ENCODE data around the gene LMBRD2. TPM values are rescaled to one million over a fixed set of nuclear protein-coding genes. Genes with fewer than 3 reads are reported as not detected.

LMBRD2 gene
- polyA plus RNA-seq, 1 of the 3 experiments (the other 2 are of a cell fraction) = 1.6 TPM

DNA sequence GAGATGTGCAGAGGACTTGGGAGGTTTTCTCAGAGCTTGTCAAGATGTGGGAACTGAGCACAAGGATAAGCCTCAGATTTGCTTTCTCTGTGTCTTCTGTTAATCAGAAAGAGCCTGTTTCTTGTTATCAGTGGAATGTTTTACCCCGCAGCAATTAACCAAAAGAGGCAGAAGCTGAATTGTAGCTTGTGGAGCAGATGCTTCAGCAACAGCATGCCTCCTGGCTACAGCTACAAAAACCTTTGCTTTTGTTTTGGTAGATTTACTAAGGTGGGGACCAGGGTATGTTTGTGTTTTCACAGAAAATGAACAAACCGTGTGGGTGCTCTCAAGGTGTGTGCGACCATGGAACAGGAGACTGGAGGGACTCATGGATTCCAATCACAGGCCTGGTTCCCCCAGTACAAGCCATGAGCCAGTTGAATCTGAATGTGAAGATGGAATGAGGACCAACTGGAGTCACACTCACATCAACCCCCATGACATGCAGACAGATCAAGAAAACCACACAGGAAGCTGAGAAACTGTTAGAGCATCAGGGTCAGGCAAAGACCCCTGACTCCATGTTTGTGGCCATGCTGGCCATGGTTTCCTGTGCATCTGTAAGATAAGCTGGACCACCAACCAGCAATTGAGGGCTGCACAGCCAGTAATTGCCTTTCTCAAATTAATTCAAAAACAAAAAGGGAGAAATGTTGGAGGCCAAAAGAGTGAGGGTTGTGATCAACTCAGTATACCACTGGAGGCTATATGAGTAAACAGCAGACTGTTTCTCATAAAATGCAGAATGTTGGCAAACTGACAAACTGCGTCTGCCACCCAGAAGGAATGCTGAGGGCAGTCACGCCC, 91.9 kb downstream of the LMBRD2 start:
- H2AFZ ChIP-seq (ENCODE audit: low read depth) = no peak overlapping the region
- 29% methylated on average over 5 of the region's 5 CpGs for WGBS (ENCODE audit: low lambda C conversion rate)
- no peaks in the 10 kb centered on the region; the same call in 1 of the 2 replicates for H3K27me3 ChIP-seq (ENCODE audit: insufficient read depth)
- ChIA-PET CTCF (interaction anchor here (1.0 to 1.2 kb wide), 3 partner anchors 19 to 236 kb away, joined by 3 to 4 read pairs (median 3); no protein-coding TSS in a partner anchor), POLR2A (no interaction called here)
- H4K20me1 ChIP-seq (ENCODE audit: insufficient read depth) = no peaks in the 10 kb centered on the region
- H3K4me3 ChIP-seq (ENCODE audit: low read depth in 2 of 2, low read length in 1 of 2) = no peak overlapping the region
- H3K4me2 ChIP-seq = no peak overlapping the region
- no peaks in the 10 kb centered on the region for H3K36me3 ChIP-seq (replicated peaks in 1 of 2; ENCODE audit: control insufficient read depth in 1 of 2, insufficient read depth in 2 of 2, low read length in 1 of 2)
- peaks cover 0 to 9% of the 10 kb centered on the region in 2 experiments; a peak in 2 of 4 replicates for H3K4me1 ChIP-seq (ENCODE audit: control insufficient read depth in 1 of 2, insufficient read depth in 2 of 2, low read depth in 1 of 2, low read length in 1 of 2)
- DNase-seq = no peak
- no peak overlapping the region; a peak in 1 of 4 replicates for H3K27ac ChIP-seq (ENCODE audit: low read depth in 2 of 2, low read length in 1 of 2)
- H3F3A ChIP-seq (replicated peaks; ENCODE audit: insufficient read depth) = no peaks in the 10 kb centered on the region
- H3K9ac ChIP-seq = no peak overlapping the region
- no peaks in the 10 kb centered on the region for H3K9me2 ChIP-seq
- H3K9me3 ChIP-seq = no peaks in the 10 kb centered on the region
- H3K79me2 ChIP-seq (ENCODE audit: insufficient read depth) = no peaks in the 10 kb centered on the region
- TF ChIP-seq FOSL2 (IDR thresholded peaks at IDR 0.05; ENCODE audit: borderline replicate concordance, low read depth) (no peak), FOXJ3 (CRISPR knock-in tag; IDR thresholded peaks at IDR 0.05) (no peak), MEF2A (IDR thresholded peaks at IDR 0.05; ENCODE audit: borderline replicate concordance, low read depth) (no peak), GABPA (IDR thresholded peaks at IDR 0.05; ENCODE audit: low read depth) (no peak), SMC3 (IDR thresholded peaks at IDR 0.05; ENCODE audit: low read depth, low read length) (no peak), CHD2 (IDR thresholded peaks at IDR 0.05; ENCODE audit: low read length, partially characterized antibody) (no peak), JUND (IDR thresholded peaks at IDR 0.05) (no peak), TCF12 (IDR thresholded peaks at IDR 0.05) (no peak), TEAD4 (IDR thresholded peaks at IDR 0.05; ENCODE audit: borderline replicate concordance, insufficient read depth) (no peak), POLR2AphosphoS5 (IDR thresholded peaks at IDR 0.05; ENCODE audit: low read depth, low read length) (no peak), YY1 (IDR thresholded peaks at IDR 0.05; ENCODE audit: low read depth) (no peak), RAD21 (IDR thresholded peaks at IDR 0.05; ENCODE audit: low read length) (no peak)
- TF ChIP-seq, protein P1, sequence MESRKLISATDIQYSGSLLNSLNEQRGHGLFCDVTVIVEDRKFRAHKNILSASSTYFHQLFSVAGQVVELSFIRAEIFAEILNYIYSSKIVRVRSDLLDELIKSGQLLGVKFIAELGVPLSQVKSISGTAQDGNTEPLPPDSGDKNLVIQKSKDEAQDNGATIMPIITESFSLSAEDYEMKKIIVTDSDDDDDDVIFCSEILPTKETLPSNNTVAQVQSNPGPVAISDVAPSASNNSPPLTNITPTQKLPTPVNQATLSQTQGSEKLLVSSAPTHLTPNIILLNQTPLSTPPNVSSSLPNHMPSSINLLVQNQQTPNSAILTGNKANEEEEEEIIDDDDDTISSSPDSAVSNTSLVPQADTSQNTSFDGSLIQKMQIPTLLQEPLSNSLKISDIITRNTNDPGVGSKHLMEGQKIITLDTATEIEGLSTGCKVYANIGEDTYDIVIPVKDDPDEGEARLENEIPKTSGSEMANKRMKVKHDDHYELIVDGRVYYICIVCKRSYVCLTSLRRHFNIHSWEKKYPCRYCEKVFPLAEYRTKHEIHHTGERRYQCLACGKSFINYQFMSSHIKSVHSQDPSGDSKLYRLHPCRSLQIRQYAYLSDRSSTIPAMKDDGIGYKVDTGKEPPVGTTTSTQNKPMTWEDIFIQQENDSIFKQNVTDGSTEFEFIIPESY (IDR thresholded peaks at IDR 0.05; ENCODE audit: borderline replicate concordance, low read depth) = no peak

DNA sequence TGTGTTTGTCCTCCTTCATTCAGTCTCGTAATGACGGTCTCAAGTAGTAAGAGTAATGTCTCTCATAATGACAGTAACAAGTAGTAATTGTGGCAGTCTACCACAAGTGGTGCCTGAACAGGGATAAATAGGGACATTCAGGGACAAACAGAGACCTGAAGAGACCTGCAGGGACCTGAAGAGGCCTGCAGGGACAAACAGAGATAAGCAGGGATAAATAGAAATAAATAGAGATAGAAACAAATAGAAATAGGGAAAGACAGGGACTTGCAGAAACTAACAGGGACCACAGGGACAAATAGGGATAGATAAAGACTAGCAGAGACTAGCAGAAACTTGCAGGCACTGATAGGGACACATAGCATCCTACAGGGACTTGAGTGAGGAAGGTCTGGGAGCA, 92.9 kb downstream of the LMBRD2 start:
- Histone ChIP-seq H3K4me3 (ENCODE audit: low read depth in 2 of 2, low read length in 1 of 2) (no peak overlapping the region), H3K9me2 (no peaks in the 10 kb centered on the region), H2AFZ (ENCODE audit: low read depth) (no peak overlapping the region), H4K20me1 (ENCODE audit: insufficient read depth) (no peaks in the 10 kb centered on the region), H3K9me3 (no peaks in the 10 kb centered on the region), H3K36me3 (replicated peaks in 1 of 2; ENCODE audit: control insufficient read depth in 1 of 2, insufficient read depth in 2 of 2, low read length in 1 of 2) (no peaks in the 10 kb centered on the region), H3F3A (replicated peaks; ENCODE audit: insufficient read depth) (no peaks in the 10 kb centered on the region), H3K27me3 (ENCODE audit: insufficient read depth) (no peaks in the 10 kb centered on the region; the same call in 1 of the 2 replicates), H3K4me2 (no peak overlapping the region), H3K79me2 (ENCODE audit: insufficient read depth) (no peaks in the 10 kb centered on the region), H3K4me1 (ENCODE audit: control insufficient read depth in 1 of 2, insufficient read depth in 2 of 2, low read depth in 1 of 2, low read length in 1 of 2) (peaks cover 0 to 9% of the 10 kb centered on the region in 2 experiments; a peak in 2 of 4 replicates), H3K9ac (no peak overlapping the region), H3K27ac (ENCODE audit: low read depth in 2 of 2, low read length in 1 of 2) (no peak overlapping the region)
- DNase-seq = no peak
- CTCF ChIA-PET = no interaction called here
- POLR2A ChIA-PET = no interaction called here
- WGBS (ENCODE audit: low lambda C conversion rate) = 56% methylated on average over 2 of the region's 2 CpGs
- TF ChIP-seq GATA2 (CRISPR knock-in tag; IDR thresholded peaks at IDR 0.05) (no peak), YY1 (IDR thresholded peaks at IDR 0.05; ENCODE audit: low read depth) (no peak), SIN3A (IDR thresholded peaks at IDR 0.05; ENCODE audit: borderline replicate concordance, low read depth, low read length) (no peak), TAF1 (IDR thresholded peaks at IDR 0.05; ENCODE audit: borderline replicate concordance, low read depth, low read length) (no peak), ELF1 (IDR thresholded peaks at IDR 0.05) (no peak), POLR2AphosphoS5 (IDR thresholded peaks at IDR 0.05; ENCODE audit: low read depth, low read length) (no peak), RCOR1 (IDR thresholded peaks at IDR 0.05; ENCODE audit: low read length) (no peak), RXRA (IDR thresholded peaks at IDR 0.05; ENCODE audit: borderline replicate concordance, low read depth) (no peak), GABPA (IDR thresholded peaks at IDR 0.05; ENCODE audit: low read depth) (no peak), JUND (IDR thresholded peaks at IDR 0.05) (no peak)
- TF ChIP-seq, protein P2, sequence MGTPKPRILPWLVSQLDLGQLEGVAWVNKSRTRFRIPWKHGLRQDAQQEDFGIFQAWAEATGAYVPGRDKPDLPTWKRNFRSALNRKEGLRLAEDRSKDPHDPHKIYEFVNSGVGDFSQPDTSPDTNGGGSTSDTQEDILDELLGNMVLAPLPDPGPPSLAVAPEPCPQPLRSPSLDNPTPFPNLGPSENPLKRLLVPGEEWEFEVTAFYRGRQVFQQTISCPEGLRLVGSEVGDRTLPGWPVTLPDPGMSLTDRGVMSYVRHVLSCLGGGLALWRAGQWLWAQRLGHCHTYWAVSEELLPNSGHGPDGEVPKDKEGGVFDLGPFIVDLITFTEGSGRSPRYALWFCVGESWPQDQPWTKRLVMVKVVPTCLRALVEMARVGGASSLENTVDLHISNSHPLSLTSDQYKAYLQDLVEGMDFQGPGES (IDR thresholded peaks at IDR 0.05; ENCODE audit: low read depth, low read length) = no peak
- TF ChIP-seq, protein P3, sequence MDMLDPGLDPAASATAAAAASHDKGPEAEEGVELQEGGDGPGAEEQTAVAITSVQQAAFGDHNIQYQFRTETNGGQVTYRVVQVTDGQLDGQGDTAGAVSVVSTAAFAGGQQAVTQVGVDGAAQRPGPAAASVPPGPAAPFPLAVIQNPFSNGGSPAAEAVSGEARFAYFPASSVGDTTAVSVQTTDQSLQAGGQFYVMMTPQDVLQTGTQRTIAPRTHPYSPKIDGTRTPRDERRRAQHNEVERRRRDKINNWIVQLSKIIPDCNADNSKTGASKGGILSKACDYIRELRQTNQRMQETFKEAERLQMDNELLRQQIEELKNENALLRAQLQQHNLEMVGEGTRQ (IDR thresholded peaks at IDR 0.05; ENCODE audit: borderline replicate concordance, low read depth, low read length) = no peak
- TF ChIP-seq, protein P4, sequence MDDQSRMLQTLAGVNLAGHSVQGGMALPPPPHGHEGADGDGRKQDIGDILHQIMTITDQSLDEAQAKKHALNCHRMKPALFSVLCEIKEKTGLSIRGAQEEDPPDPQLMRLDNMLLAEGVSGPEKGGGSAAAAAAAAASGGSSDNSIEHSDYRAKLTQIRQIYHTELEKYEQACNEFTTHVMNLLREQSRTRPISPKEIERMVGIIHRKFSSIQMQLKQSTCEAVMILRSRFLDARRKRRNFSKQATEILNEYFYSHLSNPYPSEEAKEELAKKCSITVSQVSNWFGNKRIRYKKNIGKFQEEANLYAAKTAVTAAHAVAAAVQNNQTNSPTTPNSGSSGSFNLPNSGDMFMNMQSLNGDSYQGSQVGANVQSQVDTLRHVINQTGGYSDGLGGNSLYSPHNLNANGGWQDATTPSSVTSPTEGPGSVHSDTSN (IDR thresholded peaks at IDR 0.05) = no peak
- TF ChIP-seq, protein P5, sequence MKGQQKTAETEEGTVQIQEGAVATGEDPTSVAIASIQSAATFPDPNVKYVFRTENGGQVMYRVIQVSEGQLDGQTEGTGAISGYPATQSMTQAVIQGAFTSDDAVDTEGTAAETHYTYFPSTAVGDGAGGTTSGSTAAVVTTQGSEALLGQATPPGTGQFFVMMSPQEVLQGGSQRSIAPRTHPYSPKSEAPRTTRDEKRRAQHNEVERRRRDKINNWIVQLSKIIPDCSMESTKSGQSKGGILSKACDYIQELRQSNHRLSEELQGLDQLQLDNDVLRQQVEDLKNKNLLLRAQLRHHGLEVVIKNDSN (IDR thresholded peaks at IDR 0.05; ENCODE audit: borderline replicate concordance, low read depth) = no peak

Measured in SK-N-SH (cell line).